ENCODE data around the gene RPL10L.

DNA sequence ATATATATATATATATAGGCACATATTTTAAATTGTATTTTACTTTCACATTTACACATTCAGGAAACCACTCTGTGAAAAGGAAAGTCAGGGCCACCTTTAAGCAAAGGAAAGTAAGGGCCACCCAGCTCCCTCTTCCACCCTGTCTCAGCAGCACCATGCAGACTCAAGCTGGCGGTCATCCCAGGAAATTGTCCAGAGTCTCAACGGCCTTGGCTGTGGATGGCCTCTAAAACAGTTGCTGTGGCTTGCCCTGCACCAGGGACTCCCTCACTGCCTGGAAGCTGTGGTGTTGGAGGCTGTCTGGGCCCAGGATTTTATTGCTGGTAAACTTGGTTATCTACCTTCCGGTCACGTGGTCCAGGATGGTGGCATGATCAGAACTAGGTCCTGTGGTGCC is 11.8 kb upstream of the RPL10L start:
- TF ChIP-seq, protein P1, sequence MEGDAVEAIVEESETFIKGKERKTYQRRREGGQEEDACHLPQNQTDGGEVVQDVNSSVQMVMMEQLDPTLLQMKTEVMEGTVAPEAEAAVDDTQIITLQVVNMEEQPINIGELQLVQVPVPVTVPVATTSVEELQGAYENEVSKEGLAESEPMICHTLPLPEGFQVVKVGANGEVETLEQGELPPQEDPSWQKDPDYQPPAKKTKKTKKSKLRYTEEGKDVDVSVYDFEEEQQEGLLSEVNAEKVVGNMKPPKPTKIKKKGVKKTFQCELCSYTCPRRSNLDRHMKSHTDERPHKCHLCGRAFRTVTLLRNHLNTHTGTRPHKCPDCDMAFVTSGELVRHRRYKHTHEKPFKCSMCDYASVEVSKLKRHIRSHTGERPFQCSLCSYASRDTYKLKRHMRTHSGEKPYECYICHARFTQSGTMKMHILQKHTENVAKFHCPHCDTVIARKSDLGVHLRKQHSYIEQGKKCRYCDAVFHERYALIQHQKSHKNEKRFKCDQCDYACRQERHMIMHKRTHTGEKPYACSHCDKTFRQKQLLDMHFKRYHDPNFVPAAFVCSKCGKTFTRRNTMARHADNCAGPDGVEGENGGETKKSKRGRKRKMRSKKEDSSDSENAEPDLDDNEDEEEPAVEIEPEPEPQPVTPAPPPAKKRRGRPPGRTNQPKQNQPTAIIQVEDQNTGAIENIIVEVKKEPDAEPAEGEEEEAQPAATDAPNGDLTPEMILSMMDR (IDR thresholded peaks at IDR 0.05), result no peak
- no peak for TF ChIP-seq POLR2A (IDR thresholded peaks at IDR 0.05)
